Mesenteric fat pad (tissue), 1 donor: ENCODE data around the gene EXOC4. TPM values are rescaled to one million over a fixed set of nuclear protein-coding genes. Genes with fewer than 3 reads are reported as not detected.
"Not testable (repeated sequence)": the region's sequence is repeated elsewhere in the genome, so short reads cannot be mapped to it uniquely, and the experiment has no call there.

Experiments
- DNase-seq: peaks from one replicate; pipeline ENCODE4 v3.0.0-alpha.2; 2020; ENCODE audit warnings: low spot score
- total RNA-seq: library from RNA; stranded (reverse); fragmentation: NEBNext Ultra II Directional; extraction: Animal tissue kit (Norgen Biotek cat#: 25700); gene quantifications from one replicate; pipeline ENCODE4 v1.2.1, GENCODE V29; 2021
- donor health status: DM: yes; HTN: yes; CAD: no.

The EXOC4 gene
- total RNA-seq, 1 donor from 2014 or later, result 79.3 TPM

- DNase-seq, result no peak
Measured at GRCh38 chr7:133742709-133743538, 490.0 kb downstream of the EXOC4 start.

GRCh38 chr7:133744451-133744850, 491.6 kb downstream of the EXOC4 start:
- DNase-seq, result no peak

- no peak for DNase-seq
Measured at GRCh38 chr7:133746305-133746704, 493.4 kb downstream of the EXOC4 start.

- DNase-seq, result no peak
Measured at GRCh38 chr7:133746847-133747246, 494.0 kb downstream of the EXOC4 start.

- no peak for DNase-seq
Measured at GRCh38 chr7:133748443-133749407, 495.8 kb downstream of the EXOC4 start.

- no peak for DNase-seq
Measured at GRCh38 chr7:133750287-133750686, 497.4 kb downstream of the EXOC4 start.

GRCh38 chr7:133751079-133751478, 498.2 kb downstream of the EXOC4 start:
- DNase-seq, result no peak

GRCh38 chr7:133753513-133753912, 500.6 kb downstream of the EXOC4 start:
- DNase-seq, result no peak

- no peak for DNase-seq
Measured at GRCh38 chr7:133754708-133755107, 501.8 kb downstream of the EXOC4 start.

GRCh38 chr7:133755901-133756300, 503.0 kb downstream of the EXOC4 start:
- no peak for DNase-seq

GRCh38 chr7:133761443-133761842, 508.6 kb downstream of the EXOC4 start:
- no peak for DNase-seq

GRCh38 chr7:133763076-133763640, 510.3 kb downstream of the EXOC4 start:
- DNase-seq, result no peak

- no peak for DNase-seq
Measured at GRCh38 chr7:133769668-133770067, 516.8 kb downstream of the EXOC4 start.

GRCh38 chr7:133770863-133771492, 518.1 kb downstream of the EXOC4 start:
- no peak for DNase-seq

- no peak for DNase-seq
Measured at GRCh38 chr7:133771788-133772419, 519.0 kb downstream of the EXOC4 start.

- DNase-seq, result no peak
Measured at GRCh38 chr7:133773601-133774000, 520.7 kb downstream of the EXOC4 start.

- DNase-seq, result no peak
Measured at GRCh38 chr7:133775201-133775600, 522.3 kb downstream of the EXOC4 start.

GRCh38 chr7:133776266-133776665, 523.4 kb downstream of the EXOC4 start:
- no peak for DNase-seq

GRCh38 chr7:133777701-133778100, 524.8 kb downstream of the EXOC4 start:
- DNase-seq, result no peak

GRCh38 chr7:133778472-133778871, 525.6 kb downstream of the EXOC4 start:
- no peak for DNase-seq

GRCh38 chr7:133779538-133779937, 526.7 kb downstream of the EXOC4 start:
- not testable (repeated sequence) for DNase-seq
